B cell (primary cell): ENCODE data around the gene FAM53A. TPM values are rescaled to one million over a fixed set of nuclear protein-coding genes. Genes with fewer than 3 reads are reported as not detected.

Source experiments
- ATAC-seq: fragments of 200-7000 bp; cut with Tn5 transposase; one replicate; pipeline ENCODE4 v1.10.0; 2021; ENCODE audit warnings: low read depth, mild to moderate bottlenecking, moderate number of reproducible peaks, moderate library complexity
- CTCF ChIA-PET: fragments of 350-600 bp; sonication (Branson Sonifier 250); formaldehyde crosslinking; loops from one replicate; lab custom pipeline; 2021; ENCODE audit warnings: antibody characterized with exemption, inconsistent platforms; lab: Charles Lee
- POLR2A ChIA-PET: fragments of 350-600 bp; sonication (Branson Sonifier 250); formaldehyde crosslinking; loops from one replicate; lab custom pipeline; 2021; ENCODE audit warnings: antibody characterized with exemption; lab: Charles Lee
- DNase-seq: peaks from one replicate; pipeline ENCODE4 v3.0.0; 2013
- H2AFZ ChIP-seq: 2 replicates; pipeline ENCODE4 v1.6.1; 2012; ENCODE audit warnings: mild to moderate bottlenecking, low read depth, low read length; ENCODE audit not compliant: insufficient read depth, poor library complexity, severe bottlenecking
- H3K27ac ChIP-seq, 2 donors: 1 replicate in 1 of 2; 2 replicates in 1 of 2; pipeline ENCODE4 v1.5.1; 2012 to 2013; ENCODE audit warnings: low read length in 2 of 2, mild to moderate bottlenecking in 2 of 2, moderate library complexity in 1 of 2
- H3K27me3 ChIP-seq, 4 experiments: fragments of 200-600 bp in 1 of 4; sonication (generic) in 1 of 4; replicated peaks in 1 of 4; 1 replicate in 2 of 4; 2 replicates in 2 of 4; pipeline versions ENCODE4 v1.6.1 to v1.7.0; 2013 to 2016; ENCODE audit warnings: low read length in 3 of 4, mild to moderate bottlenecking in 2 of 4, mixed read lengths in 1 of 4, moderate library complexity in 1 of 4; ENCODE audit not compliant: insufficient read depth in 4 of 4, control insufficient read depth in 3 of 4; ENCODE audit errors: control extremely low read depth in 1 of 4
- H3K36me3 ChIP-seq, 2 experiments: replicated peaks in 1 of 2; 1 replicate in 1 of 2; 2 replicates in 1 of 2; pipeline versions ENCODE4 v1.6.1 to v1.7.1; 2013; ENCODE audit warnings: low read length in 1 of 2; ENCODE audit not compliant: insufficient read depth in 2 of 2, control insufficient read depth in 1 of 2; ENCODE audit errors: control extremely low read depth in 1 of 2, extremely low read depth in 1 of 2
- H3K4me1 ChIP-seq, 2 donors: fragments of 200-600 bp in 1 of 2; sonication (generic) in 1 of 2; 1 replicate in 1 of 2; 2 replicates in 1 of 2; pipeline versions ENCODE4 v1.5.1 to v1.6.1; 2013 to 2017; ENCODE audit warnings: low read length in 2 of 2; ENCODE audit not compliant: control insufficient read depth in 2 of 2, insufficient read depth in 2 of 2
- H3K4me2 ChIP-seq: replicated peaks from 2 replicates; pipeline ENCODE3; 2012; ENCODE audit warnings: mild to moderate bottlenecking, low read depth, low read length; ENCODE audit not compliant: poor library complexity, severe bottlenecking
- H3K4me3 ChIP-seq, 5 experiments: fragments of 200-600 bp in 1 of 5; sonication (generic) in 1 of 5; 1 replicate in 3 of 5; 2 replicates in 2 of 5; pipeline versions ENCODE4 v1.5.1 to v1.7.0; 2011 to 2016; ENCODE audit warnings: low read length in 4 of 5, mild to moderate bottlenecking in 4 of 5, low read depth in 2 of 5, control low read depth in 1 of 5, moderate library complexity in 1 of 5; ENCODE audit not compliant: insufficient read depth in 1 of 5; ENCODE audit errors: control extremely low read depth in 1 of 5, extremely low read depth in 1 of 5
- H3K79me2 ChIP-seq: fragments of 200-600 bp; sonication (generic); one replicate; pipeline ENCODE4 v1.6.0; 2016; ENCODE audit warnings: low read length; ENCODE audit not compliant: control insufficient read depth, insufficient read depth
- H3K9ac ChIP-seq: fragments of 200-600 bp; sonication (generic); 2 replicates; pipeline ENCODE4 v1.6.1; 2017; ENCODE audit warnings: mild to moderate bottlenecking, low read length, moderate library complexity
- H3K9me3 ChIP-seq, 3 donors: one replicate each; pipeline versions ENCODE4 v1.6.1 to v1.7.1; 2013; ENCODE audit warnings: low read length in 2 of 3; ENCODE audit not compliant: control insufficient read depth in 2 of 3, insufficient read depth in 1 of 3; ENCODE audit errors: control extremely low read depth in 1 of 3
- H4K20me1 ChIP-seq: 2 replicates; pipeline ENCODE4 v1.6.0; 2012; ENCODE audit warnings: mild to moderate bottlenecking, low read length; ENCODE audit not compliant: insufficient read depth, control insufficient read depth, poor library complexity, severe bottlenecking
- H3K27ac Mint-ChIP-seq: one replicate; pipeline ENCODE4 v1.8.0; 2021; ENCODE audit warnings: mixed read lengths
- H3K27me3 Mint-ChIP-seq: one replicate; pipeline ENCODE4 v1.8.0; 2021; ENCODE audit warnings: mixed read lengths
- H3K4me1 Mint-ChIP-seq: one replicate; pipeline ENCODE4 v1.8.0; 2021; ENCODE audit warnings: mixed read lengths
- H3K4me3 Mint-ChIP-seq: one replicate; pipeline ENCODE4 v1.8.0; 2021; ENCODE audit warnings: mixed read lengths
- H3K9me3 Mint-ChIP-seq: one replicate; pipeline ENCODE4 v1.8.0; 2022; ENCODE audit warnings: mixed read lengths; ENCODE audit not compliant: insufficient read depth
- EZH2 ChIP-seq: IDR thresholded peaks from 2 replicates; pipeline ENCODE4 v1.6.1; 2012; ENCODE audit warnings: borderline replicate concordance, low read depth, mild to moderate bottlenecking, moderate library complexity, low read length; ENCODE audit not compliant: insufficient read depth, poor library complexity, severe bottlenecking
- WGBS: methylation state at CpG from one replicate; pipeline ENCODE4 v1.1.5; 2013; ENCODE audit warnings: missing lambda C conversion rate; ENCODE audit not compliant: insufficient coverage; 5-methylcytosine and 5-hydroxymethylcytosine counted together
- intact Hi-C: fragments of 100-400 bp; cut with micrococcal nuclease; formaldehyde crosslinking; loops from one replicate; pipeline ENCODE4 v1.10.0; 2022
- polyA plus RNA-seq: library from polyadenylated mRNA; depleted of rRNA; stranded (reverse); fragments of >200 nt; gene quantifications from 2 replicates; pipeline ENCODE4 v1.2.3, GENCODE V29; 2012
- total RNA-seq, 2 donors: library from RNA; stranded (reverse); fragments of 120-200 nt in 1 of 2; gene quantifications; 1 replicate in 1 of 2; 2 replicates in 1 of 2; pipeline versions ENCODE4 v1.2.3 to v1.2.4, GENCODE V29; 2013 to 2022
- TF ChIP-seq, protein P1 (sequence below): fragments of 200-600 bp; IDR thresholded peaks from one replicate; pipeline ENCODE4 v1.8.0; 2022; ENCODE audit warnings: antibody characterized with exemption, mild to moderate bottlenecking

FAM53A gene
- total and polyA plus RNA-seq, 2 donors (not counting 1 experiment from before 2014, with no cell fraction given), result 2.2 to 4.2 TPM

DNA sequence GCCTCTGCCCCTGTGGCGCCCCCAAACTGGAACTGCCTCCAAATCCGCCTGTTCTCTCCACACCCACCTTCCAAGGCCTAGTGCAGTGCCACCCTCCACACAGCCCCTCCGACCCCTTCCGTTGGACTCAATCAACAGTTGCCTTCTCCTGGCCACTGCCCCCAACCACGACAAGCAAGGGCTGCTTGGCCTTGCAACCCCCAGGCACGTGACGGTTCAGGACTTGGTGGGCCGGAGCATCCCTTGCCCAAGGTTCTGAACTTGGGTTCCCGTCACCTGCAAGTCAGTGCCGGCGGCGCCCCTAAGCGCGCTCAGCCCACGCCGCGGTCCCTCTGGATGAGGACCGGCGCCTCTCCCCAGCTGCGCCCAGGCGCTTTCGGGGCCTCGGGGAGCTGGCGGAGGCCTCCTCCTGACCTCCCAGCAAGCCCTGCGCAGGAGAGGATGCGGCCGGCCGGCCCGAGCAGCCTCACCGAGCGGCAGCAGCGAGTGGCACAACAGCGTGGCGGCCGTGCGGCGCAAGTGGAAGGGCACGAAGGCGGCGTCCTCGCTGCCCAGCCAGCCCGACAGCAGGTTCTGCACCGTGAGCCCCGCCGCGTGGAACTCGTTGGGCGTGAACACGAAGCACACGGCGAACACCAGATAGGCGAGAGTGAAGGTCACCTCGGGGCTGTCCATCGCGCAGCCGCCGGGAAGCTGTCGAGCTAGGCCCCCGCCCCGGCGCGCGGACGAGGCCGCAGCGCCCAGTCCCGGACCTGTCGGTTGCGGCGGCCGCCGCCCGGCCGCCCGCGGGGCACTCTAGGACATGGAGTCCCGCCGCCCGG lies 36.3 kb upstream of the FAM53A start:
- H3K4me3 Mint-ChIP-seq, result peak overlapping the region; percentile 93
- peaks cover 57% of the 10 kb centered on the region for H3K79me2 ChIP-seq
- peaks cover 0 to 20% of the 10 kb centered on the region in 2 experiments for H3K36me3 ChIP-seq
- H3K4me1 Mint-ChIP-seq, result peaks cover 70% of the 10 kb centered on the region
- TF ChIP-seq EZH2, result no peak
- TF ChIP-seq, protein P1, sequence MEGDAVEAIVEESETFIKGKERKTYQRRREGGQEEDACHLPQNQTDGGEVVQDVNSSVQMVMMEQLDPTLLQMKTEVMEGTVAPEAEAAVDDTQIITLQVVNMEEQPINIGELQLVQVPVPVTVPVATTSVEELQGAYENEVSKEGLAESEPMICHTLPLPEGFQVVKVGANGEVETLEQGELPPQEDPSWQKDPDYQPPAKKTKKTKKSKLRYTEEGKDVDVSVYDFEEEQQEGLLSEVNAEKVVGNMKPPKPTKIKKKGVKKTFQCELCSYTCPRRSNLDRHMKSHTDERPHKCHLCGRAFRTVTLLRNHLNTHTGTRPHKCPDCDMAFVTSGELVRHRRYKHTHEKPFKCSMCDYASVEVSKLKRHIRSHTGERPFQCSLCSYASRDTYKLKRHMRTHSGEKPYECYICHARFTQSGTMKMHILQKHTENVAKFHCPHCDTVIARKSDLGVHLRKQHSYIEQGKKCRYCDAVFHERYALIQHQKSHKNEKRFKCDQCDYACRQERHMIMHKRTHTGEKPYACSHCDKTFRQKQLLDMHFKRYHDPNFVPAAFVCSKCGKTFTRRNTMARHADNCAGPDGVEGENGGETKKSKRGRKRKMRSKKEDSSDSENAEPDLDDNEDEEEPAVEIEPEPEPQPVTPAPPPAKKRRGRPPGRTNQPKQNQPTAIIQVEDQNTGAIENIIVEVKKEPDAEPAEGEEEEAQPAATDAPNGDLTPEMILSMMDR, result no peak
- ChIA-PET CTCF (interaction anchor here (1.2 to 14.7 kb wide), 3 partner anchors 8 to 27 kb away, joined by 3 to 503 read pairs (median 10); partner anchors contain the start of gene SLBP), POLR2A (interaction anchor here (0.8 to 4.7 kb wide), 3 partner anchors 8 to 27 kb away, joined by 4 to 61 read pairs (median 4); partner anchors contain the start of gene SLBP)
- ATAC-seq (no peak), DNase-seq (peak; percentile 67)
- intact Hi-C loops, result loop anchor here (2.0 to 5.0 kb wide), 4 partner anchors 136 to 817 kb away; partner anchors contain the start of genes FAM193A, LETM1, NELFA and NSD2
- under 1% methylated on average over 79 of the region's 79 CpGs for WGBS
- H3K9me3 Mint-ChIP-seq, result no peaks in the 10 kb centered on the region
- peak overlapping the region; percentile 53 for H3K9ac ChIP-seq
- peak overlapping the region; percentile 64 for H2AFZ ChIP-seq
- H3K4me1 ChIP-seq, result peaks cover 59 to 84% of the 10 kb centered on the region in 2 donors
- peak overlapping the region; percentile 41 to 69 (median 60) for H3K4me3 ChIP-seq
- no peaks in the 10 kb centered on the region for H3K27me3 ChIP-seq
- H3K9me3 ChIP-seq, result peaks cover 0 to 6% (median 0%) of the 10 kb centered on the region in 3 donors
- peak overlapping the region; percentile 89 for H3K27ac Mint-ChIP-seq
- peaks cover 45% of the 10 kb centered on the region for H4K20me1 ChIP-seq
- H3K27me3 Mint-ChIP-seq, result no peaks in the 10 kb centered on the region
- H3K4me2 ChIP-seq, result peak overlapping the region; percentile 95
- peak overlapping the region; percentile 29 to 55 for H3K27ac ChIP-seq
